Loucy (cell line): ENCODE results near the gene RACGAP1.

Experiments used
- H2AFZ ChIP-seq: fragments of 200-600 bp; sonication (generic); 2 replicates; pipeline ENCODE4 v1.6.0; 2016; ENCODE audit warnings: antibody characterized with exemption, mild to moderate bottlenecking, low read length, moderate library complexity
- H3F3A ChIP-seq: fragments of 200-600 bp; 2 replicates; pipeline ENCODE4 v1.6.0; 2016; ENCODE audit warnings: antibody characterized with exemption, low read depth, mild to moderate bottlenecking
- H3K27me3 ChIP-seq: fragments of 200-600 bp; sonication (generic); 2 replicates; pipeline ENCODE4 v1.6.1; 2014; ENCODE audit warnings: low read length, mild to moderate bottlenecking; ENCODE audit not compliant: insufficient read depth, poor library complexity, severe bottlenecking
- H3K36me3 ChIP-seq: fragments of 200-600 bp; sonication (generic); 2 replicates; pipeline ENCODE4 v1.6.1; 2016; ENCODE audit warnings: low read length; ENCODE audit not compliant: insufficient read depth
- H3K4me1 ChIP-seq: fragments of 200-600 bp; sonication (generic); 2 replicates; pipeline ENCODE4 v1.5.1; 2014; ENCODE audit warnings: low read length, mild to moderate bottlenecking; ENCODE audit not compliant: insufficient read depth, poor library complexity, severe bottlenecking
- H3K4me2 ChIP-seq: fragments of 200-600 bp; sonication (generic); 2 replicates; pipeline ENCODE4 v1.6.0; 2014; ENCODE audit warnings: antibody characterized with exemption, low read length, low read depth, mild to moderate bottlenecking; ENCODE audit not compliant: poor library complexity, severe bottlenecking
- H3K4me3 ChIP-seq: fragments of 200-600 bp; sonication (generic); 2 replicates; pipeline ENCODE4 v1.5.1; 2014; ENCODE audit warnings: low read length, mild to moderate bottlenecking, mixed read lengths; ENCODE audit not compliant: poor library complexity, severe bottlenecking
- H3K79me2 ChIP-seq: fragments of 200-600 bp; sonication (generic); 2 replicates; pipeline ENCODE4 v1.6.1; 2014; ENCODE audit warnings: low read length; ENCODE audit not compliant: insufficient read depth
- H3K9ac ChIP-seq: fragments of 200-600 bp; sonication (generic); 2 replicates; pipeline ENCODE4 v1.6.0; 2014; ENCODE audit warnings: mild to moderate bottlenecking, low read depth, low read length, moderate library complexity; ENCODE audit not compliant: poor library complexity, severe bottlenecking
- H3K9me2 ChIP-seq: fragments of 200-600 bp; sonication (generic); replicated peaks from 2 replicates; pipeline ENCODE4 v1.6.1; 2016; ENCODE audit warnings: low read depth, low read length, mixed read lengths
- H3K9me3 ChIP-seq: fragments of 200-600 bp; sonication (generic); 2 replicates; pipeline ENCODE4 v1.6.1; 2014; ENCODE audit warnings: mild to moderate bottlenecking, antibody characterized with exemption, low read length, low read depth; ENCODE audit not compliant: insufficient read depth
- H4K20me1 ChIP-seq: fragments of 200-600 bp; sonication (generic); 2 replicates; pipeline ENCODE4 v1.6.0; 2014; ENCODE audit warnings: antibody characterized with exemption, low read length, mild to moderate bottlenecking; ENCODE audit not compliant: insufficient read depth, poor library complexity, severe bottlenecking
- EZH2phosphoT487 ChIP-seq: fragments of 200-600 bp; IDR thresholded peaks from 2 replicates; pipeline ENCODE4 v1.6.1; 2018; ENCODE audit warnings: antibody characterized with exemption, mild to moderate bottlenecking, moderate library complexity, borderline replicate concordance
- TF ChIP-seq, protein P1 (sequence below): fragments of 200-600 bp; sonication (generic); conservative IDR thresholded peaks from 2 replicates; pipeline ENCODE4 v1.5.1; 2014; ENCODE audit warnings: mild to moderate bottlenecking, antibody characterized with exemption, low read length

Gene RACGAP1

DNA sequence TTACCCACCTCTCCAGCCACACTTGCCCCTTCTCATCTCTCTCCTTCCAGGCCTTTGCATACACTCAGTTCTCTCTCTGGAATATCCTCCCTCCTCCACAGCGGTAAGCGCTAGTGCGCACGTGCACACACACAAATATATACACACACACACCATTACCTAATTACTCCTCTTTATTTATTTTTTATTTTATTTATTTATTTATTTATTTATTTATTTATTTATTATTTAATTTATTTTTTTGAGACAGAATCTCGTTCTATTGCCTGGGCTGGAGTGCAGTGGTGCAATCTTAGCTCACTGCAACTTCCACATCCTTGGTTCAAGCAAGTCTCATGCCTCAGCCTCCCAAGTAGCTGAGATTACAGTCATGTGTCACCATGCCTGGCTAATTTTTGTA, 43.8 kb upstream of the RACGAP1 start:
- no peak overlapping the region for H3K9ac ChIP-seq
- no peaks in the 10 kb centered on the region for H3K9me3 ChIP-seq
- TF ChIP-seq, protein P1, sequence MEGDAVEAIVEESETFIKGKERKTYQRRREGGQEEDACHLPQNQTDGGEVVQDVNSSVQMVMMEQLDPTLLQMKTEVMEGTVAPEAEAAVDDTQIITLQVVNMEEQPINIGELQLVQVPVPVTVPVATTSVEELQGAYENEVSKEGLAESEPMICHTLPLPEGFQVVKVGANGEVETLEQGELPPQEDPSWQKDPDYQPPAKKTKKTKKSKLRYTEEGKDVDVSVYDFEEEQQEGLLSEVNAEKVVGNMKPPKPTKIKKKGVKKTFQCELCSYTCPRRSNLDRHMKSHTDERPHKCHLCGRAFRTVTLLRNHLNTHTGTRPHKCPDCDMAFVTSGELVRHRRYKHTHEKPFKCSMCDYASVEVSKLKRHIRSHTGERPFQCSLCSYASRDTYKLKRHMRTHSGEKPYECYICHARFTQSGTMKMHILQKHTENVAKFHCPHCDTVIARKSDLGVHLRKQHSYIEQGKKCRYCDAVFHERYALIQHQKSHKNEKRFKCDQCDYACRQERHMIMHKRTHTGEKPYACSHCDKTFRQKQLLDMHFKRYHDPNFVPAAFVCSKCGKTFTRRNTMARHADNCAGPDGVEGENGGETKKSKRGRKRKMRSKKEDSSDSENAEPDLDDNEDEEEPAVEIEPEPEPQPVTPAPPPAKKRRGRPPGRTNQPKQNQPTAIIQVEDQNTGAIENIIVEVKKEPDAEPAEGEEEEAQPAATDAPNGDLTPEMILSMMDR, result no peak
- TF ChIP-seq EZH2phosphoT487, result no peak
- no peak overlapping the region for H3K4me2 ChIP-seq
- peaks cover 22% of the 10 kb centered on the region for H3K4me1 ChIP-seq
- no peaks in the 10 kb centered on the region for H3K36me3 ChIP-seq
- H3K9me2 ChIP-seq, result no peaks in the 10 kb centered on the region
- H3K4me3 ChIP-seq, result no peak overlapping the region
- H2AFZ ChIP-seq, result no peak overlapping the region
- H3K79me2 ChIP-seq, result no peaks in the 10 kb centered on the region
- H3F3A ChIP-seq, result no peaks in the 10 kb centered on the region
- H4K20me1 ChIP-seq, result no peaks in the 10 kb centered on the region
- no peaks in the 10 kb centered on the region for H3K27me3 ChIP-seq

GRCh38 chr12:50066402-50066801, 41.1 kb upstream of the RACGAP1 start:
- Histone ChIP-seq H3F3A (no peaks in the 10 kb centered on the region), H4K20me1 (no peaks in the 10 kb centered on the region), H2AFZ (peak overlapping the region; percentile 21; the same call in 1 of the 2 replicates), H3K36me3 (no peaks in the 10 kb centered on the region), H3K4me3 (no peak overlapping the region), H3K4me1 (peaks cover 43% of the 10 kb centered on the region), H3K9ac (peak overlapping the region; percentile 20), H3K4me2 (peak overlapping the region; percentile 19), H3K9me3 (no peaks in the 10 kb centered on the region), H3K79me2 (no peaks in the 10 kb centered on the region), H3K27me3 (no peaks in the 10 kb centered on the region), H3K9me2 (no peaks in the 10 kb centered on the region)
- TF ChIP-seq, protein P1, result no peak
- no peak for TF ChIP-seq EZH2phosphoT487

DNA sequence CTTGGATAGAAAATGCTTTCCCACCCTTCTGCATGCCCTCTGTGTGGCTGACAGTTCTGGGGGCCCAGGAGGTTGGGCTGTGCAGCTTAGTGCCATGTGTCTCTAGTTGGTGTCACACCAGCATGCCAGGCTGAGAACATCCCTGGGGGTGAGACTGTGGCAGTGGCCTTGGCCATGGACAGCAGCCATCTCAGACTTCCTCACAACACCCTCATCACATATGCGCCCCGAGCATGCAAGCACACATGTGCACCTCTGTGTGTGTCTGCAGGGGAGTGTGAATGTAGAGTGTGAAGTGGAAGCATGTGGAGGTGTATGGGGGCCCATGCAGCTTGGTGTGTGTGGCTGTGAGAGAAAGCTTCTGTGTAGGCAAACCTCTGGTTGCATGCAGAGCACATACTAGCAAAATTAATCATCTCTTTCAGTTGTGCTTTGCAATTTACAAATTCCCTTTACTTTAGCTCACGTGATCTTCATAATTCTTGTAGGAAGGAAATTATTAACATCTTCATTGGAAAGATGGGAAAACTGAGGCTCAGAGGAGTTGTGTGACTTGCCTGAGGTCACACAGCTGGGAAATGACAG, 40.5 kb upstream of the RACGAP1 start:
- TF ChIP-seq, protein P1, result no peak
- TF ChIP-seq EZH2phosphoT487, result no peak
- Histone ChIP-seq H3K4me1 (peaks cover 47% of the 10 kb centered on the region), H3K27me3 (no peaks in the 10 kb centered on the region), H3K4me2 (peak overlapping the region; percentile 19), H3K79me2 (no peaks in the 10 kb centered on the region), H3F3A (no peaks in the 10 kb centered on the region), H3K4me3 (no peak overlapping the region), H4K20me1 (no peaks in the 10 kb centered on the region), H2AFZ (peak overlapping the region; percentile 21; the same call in 1 of the 2 replicates), H3K9ac (peak overlapping the region; percentile 20), H3K9me2 (no peaks in the 10 kb centered on the region), H3K36me3 (no peaks in the 10 kb centered on the region), H3K9me3 (no peaks in the 10 kb centered on the region)
